Measurements from ENCODE around the gene LRRTM4.

The LRRTM4 gene

DNA sequence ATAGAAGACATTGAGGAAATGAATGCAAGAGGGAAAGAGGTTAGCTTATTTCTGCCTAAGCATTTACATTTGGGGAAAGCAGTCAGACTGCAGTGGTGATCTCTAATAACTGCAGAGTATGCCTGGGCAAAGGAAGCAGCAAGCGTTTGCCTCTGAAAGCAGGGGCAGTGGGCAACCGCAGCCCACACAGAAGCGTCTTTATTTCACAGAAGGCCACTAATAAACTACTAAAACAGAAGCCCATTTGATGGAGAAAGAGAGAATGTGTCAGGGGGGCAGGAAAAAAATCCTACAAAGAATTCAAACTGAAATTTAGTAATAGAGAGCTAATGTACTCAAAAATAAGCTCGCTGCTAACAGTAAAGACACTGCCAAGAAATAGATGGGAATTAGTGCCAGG, 53.1 kb downstream of the LRRTM4 start:
- no peak for DNase-seq

DNA sequence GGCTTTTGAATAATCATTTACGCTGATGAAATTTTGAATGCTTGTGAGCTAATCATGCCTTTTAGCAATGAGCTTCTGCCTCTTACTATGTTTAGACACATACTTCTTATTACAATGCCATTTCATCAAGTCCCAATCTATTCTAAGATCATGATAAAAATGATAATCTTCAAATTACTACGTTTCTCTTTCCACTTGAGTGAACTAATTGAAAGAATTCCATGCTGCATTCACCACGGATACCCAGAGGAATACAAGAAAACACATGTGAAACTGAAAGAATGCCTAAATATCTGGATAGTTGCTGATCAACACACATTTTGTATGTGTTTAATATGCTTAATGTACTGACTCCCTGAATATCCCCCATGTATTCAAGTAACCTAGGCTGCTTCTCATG, 62.3 kb downstream of the LRRTM4 start:
- DNase-seq: no peak

DNA sequence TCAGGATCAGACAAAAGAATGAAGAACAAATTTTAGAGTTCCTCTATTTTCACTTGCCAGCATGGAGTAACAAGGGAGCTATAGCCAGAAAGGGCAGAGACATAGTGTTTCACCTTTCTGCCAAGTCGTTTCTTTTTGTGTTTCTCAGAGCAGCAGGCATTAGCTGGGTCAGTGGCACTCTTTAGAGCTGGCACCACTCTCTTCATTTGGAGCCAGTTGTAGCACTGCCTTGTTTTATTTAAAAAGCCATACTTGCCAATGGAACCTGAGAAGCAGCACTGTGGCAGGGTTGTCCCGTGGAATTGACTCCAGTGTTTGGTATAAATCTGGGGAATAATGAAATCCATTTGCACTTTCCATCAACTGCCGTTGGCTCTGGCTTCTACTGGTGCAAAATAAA, 64.0 kb downstream of the LRRTM4 start:
- no peak for DNase-seq

DNA sequence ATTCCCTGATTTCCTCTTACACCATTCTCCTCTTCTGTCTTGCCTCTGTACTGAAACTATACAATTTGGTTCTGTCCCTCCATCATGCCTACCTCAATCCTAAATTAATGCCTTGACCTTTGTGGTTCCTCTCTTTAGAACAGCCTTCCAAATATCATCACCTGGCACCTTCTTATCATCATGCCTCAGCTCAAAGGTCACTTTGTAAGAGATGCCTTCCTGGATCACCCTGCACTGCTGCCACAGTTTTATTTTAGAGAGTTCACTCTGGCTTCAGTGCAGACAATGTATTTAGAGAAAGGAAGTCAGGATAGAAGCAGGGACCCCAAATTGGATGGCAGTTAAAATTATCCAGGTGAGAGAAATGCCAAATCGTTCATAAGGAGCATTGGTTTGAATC, 64.5 kb downstream of the LRRTM4 start:
- no peak for DNase-seq

DNA sequence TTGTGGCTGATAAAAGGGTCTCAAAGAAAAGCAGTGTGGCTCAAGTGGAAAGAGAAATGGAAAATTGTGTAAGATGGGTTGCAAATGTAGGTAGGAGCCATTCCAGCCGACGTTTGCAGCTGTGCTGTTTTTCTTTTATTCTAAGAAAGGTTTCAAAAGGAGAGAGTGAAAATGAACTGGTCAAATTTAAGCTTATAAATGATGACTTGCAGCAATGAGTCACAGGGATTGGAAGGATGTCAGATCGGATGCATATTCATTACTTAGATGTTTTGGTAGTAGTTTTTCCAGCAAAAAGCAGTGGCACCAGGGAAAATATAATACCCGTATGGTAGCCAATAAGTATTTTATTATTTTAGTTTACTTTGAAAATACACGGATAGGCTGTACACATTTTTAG, 79.1 kb downstream of the LRRTM4 start:
- no peak for DNase-seq

DNA sequence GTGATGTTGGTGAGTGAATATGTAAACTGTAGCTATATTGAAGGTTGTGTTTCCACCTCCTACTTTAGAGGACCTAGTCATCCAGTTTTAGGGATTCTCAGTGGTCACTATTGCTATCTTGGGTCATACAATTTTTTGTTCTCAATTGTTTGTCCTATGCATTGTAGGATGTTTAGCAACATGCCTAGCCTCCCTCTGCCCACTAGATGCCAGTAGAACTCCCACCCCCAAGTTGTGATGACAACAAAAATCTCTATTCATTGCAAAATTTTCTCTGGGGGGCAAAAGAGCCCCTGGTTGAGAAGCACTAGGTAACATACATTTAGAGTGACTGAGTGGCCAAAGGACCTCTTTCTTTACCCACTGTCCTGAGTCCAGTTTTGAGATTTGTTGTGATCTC, 87.3 kb downstream of the LRRTM4 start:
- no peak for DNase-seq

DNA sequence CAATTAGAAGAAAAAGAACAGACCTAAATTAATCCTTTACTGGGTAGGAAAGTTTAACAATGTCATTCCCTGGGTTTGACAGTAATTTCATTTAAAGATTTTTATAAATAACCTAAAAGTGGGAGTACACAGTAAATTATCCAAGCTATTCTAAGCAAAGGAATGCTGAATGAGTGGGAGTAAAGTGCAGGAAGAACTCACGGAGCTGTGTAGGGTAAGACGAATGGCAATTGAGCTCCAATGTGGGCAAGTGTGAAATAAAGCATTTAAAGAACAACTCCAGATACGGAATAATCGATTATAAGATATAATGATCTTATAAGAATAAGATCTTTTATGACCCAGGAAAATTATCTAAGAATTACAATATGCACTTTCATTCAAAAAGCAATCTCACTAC, 93.2 kb downstream of the LRRTM4 start:
- no peak for DNase-seq

DNA sequence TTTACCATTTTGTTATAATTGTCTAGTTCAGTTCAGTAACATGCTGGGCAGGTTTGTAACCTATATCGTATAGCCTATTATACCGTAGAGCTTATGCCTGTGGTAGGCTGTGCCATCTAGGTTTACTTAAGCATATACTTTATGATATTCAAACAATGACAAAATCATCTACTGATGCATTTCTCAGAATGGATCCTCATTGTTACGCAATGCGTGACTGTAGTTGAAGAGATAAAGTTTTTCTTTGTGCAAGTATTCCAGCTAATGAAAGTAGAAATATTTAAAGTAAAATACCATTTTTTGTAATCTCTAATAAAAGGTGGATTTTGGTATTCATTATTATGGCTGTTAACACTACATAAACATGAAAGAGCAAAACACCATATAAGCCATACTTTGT, 100.2 kb downstream of the LRRTM4 start:
- DNase-seq: no peak

DNA sequence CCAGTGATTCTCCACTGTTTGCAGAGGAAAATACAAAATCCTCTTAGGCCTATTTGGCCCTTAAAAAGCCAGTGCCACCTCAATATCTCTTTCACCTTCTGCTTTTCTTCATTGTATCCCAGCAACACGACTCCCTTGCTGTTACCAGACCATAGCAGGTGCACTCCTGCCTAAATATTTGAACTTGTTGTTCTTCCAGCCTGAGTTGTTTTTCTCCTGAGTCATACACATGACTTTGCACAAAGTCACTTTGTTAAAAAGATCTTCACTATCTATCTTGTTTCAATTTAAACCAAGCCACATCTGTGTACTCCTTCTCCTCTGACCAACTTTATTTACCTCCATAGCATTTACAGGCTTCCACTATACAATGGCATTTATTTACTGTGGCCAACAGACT, 103.6 kb downstream of the LRRTM4 start:
- no peak for DNase-seq

DNA sequence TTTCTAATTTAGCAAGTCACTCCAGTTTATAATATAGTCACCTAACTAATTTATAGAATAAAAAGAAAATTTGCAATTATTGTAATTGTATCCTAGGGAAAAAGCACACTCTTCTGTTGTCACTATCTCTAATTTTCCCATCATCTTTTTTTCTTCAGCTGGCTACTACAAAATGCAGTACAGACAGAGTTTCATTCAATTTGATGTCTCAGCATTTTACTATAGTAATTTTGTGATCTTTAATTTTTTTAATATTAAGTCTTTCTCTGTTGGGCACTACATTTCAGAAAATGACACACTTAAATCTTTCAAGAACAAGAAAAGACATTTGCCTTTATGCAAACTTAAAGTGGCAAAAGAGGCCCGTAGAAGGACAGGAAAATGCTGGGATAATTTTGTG, 118.0 kb downstream of the LRRTM4 start:
- DNase-seq: no peak

DNA sequence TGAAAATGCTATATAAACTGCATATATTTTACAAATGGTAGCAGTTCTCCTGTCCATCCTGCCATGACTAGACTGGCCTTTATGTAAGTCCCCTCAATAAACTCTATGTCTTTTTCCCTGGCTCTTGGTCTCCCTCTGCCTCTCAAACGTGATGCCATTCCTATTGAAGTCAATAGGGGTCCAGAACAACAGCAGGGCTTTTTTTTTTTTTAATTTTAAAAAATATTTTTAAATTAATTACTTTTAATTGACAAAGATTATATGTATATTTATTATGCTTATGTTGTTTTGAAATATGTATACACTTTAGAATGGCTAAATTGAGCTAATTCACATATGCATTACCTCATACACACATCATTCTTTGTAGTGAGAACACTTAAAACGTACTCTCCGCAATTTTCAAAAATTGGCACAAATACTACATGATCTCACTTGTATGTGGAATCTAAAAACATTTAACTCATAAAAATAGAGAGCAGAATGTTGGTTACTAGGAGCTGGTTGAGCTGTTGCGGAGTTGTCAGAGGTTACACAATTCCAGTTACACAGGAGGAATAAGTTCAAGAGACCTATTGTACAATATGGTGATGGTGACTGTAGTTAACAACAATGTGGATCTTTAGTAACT, 123.1 kb downstream of the LRRTM4 start:
- no peak for DNase-seq

DNA sequence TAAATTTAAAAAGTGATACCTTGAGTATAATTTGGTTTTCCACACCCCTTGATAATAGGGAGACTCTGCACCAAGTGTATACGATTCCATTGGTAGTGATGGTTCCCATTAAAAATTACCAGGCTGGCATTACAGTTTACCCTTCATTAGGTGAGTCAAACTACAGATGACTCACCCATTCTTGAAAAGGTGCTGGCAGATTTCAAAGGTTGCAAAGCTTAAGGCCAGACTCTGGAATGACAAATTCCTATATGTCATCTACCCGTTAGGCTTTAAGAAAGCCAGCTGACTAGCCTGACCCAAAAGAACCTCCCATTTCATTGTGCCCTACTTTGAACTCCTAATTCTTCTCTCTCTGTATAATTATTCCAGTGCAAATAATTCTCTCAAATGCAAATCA, 124.4 kb downstream of the LRRTM4 start:
- DNase-seq: no peak

DNA sequence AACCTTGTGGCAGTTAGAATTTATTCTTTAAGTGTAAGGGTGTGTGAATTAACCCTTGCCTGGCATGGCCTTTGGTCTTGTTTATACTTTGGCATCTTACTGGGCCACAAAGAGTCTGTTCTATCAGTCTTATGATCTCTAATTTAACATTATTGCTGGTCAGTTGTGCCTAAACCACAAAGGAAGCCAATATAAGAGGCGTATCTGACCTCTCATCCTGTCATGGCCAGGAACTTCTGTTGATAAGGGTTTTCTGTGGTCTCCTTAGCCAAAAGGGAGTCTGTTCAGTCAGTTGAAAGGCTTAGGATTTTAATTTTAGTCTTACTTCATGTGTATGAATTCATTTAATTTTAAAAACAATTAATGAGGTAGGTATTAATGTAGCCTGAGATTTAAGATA, 127.2 kb downstream of the LRRTM4 start:
- no peak for DNase-seq

DNA sequence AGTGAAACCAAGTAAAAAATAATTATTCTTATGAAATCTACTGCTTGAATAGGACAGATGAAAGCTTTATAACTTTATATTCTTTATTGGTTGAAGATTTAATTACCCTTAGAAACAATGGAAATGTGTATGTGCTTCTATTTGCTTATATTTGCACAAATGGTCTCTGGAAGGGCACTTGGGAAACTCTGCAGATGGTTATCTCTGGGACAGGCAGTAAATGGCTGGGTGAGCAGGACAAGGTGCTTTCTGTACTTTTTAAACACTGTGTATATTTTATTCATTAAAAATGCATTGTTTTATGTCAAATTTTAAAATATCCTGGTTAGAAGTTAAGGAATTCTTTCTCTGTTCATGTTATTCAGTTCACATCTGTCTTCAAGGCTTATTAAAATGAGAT, 131.1 kb downstream of the LRRTM4 start:
- DNase-seq: no peak

DNA sequence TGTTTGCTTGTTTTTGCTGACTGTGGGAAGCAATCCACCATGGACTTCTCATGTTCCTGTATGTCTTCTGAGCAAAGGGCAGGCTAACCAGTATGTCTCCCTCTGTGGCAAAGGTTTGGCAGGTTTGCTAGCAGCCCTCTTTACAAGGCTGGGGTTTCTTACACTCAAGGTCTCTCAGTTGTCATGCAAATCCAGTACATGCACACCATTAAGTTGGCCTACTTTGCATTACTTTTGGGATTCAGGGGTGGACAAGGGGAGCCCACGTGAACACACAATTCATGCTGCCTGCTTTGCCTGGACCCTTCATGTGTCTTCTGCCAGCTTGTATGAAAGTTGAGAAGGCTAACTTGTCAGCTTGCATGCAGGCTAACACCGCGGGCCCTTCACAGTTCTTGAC, 134.9 kb downstream of the LRRTM4 start:
- DNase-seq: no peak

DNA sequence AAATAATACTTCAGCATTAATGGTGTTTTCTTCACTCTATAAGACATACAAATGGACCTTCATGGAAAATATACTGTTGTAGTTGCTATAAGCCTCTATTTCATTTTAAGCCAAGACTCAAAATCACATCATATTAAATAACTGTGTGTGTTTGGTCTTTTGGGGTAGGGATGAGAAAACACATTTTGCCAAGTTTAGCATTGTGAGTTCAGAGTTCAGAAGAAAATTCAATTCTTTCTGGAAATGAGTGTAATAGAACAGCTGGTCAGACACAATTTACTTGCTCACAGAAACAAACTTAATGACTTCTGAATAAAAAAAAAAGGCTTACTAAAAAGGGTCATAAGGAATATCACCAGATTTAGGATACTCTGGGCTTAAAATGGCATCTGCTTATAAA, 149.5 kb downstream of the LRRTM4 start:
- DNase-seq: no peak

DNA sequence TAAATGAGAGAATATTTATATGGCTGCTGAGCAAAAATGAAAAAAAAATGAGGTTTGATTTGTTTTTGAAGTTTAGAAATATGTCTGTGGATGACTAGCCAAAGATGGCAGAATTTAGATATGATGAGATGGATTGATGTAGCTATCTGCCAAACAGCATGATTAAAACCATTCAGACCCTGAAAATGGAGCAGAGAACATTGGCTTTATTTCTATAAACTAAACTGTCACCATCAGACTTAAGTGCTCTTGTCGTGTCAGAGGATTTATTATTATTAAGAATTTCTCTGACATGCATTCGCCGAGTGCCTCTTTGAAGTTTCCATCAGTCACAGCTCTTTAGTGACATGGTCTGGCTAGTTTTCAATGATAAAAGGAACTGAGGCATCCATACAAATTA, 151.7 kb downstream of the LRRTM4 start:
- DNase-seq: no peak

DNA sequence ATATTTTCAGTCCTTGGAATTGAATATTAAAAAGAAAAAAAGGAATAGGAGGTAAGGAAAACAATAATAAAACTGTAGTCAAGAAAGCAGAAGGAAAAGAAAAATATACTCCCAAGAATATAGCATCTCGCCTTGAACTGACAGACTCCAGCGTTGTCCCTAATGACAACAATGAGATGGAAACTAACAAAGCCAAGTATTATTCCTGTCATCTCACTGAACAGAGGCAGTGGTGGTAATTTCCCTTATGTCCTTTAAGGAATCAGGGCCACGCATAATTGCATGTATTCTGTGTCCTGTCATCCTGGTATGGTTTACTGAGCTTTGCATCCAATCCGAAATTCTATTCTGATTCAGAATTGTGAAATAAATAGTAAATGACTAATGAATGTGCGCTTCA, 158.9 kb downstream of the LRRTM4 start:
- no peak for DNase-seq

DNA sequence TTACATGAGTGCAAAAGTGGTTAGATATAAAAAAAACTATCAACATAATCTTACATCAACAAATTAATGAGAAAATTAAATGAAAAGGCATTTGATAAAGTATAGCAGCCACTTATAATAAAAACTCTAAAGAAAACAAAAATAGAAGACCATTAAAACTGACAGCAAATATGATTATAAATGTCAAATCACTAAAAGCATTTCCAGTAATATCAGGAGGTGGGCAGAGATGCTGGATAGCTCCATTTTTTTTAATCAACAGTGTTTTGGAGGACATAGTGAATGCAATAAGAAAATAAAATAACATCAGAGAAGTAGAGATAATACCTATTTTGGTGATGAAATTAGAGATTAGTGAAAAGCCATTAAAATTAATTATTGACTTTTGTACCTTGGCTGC, 173.4 kb downstream of the LRRTM4 start:
- DNase-seq: no peak

DNA sequence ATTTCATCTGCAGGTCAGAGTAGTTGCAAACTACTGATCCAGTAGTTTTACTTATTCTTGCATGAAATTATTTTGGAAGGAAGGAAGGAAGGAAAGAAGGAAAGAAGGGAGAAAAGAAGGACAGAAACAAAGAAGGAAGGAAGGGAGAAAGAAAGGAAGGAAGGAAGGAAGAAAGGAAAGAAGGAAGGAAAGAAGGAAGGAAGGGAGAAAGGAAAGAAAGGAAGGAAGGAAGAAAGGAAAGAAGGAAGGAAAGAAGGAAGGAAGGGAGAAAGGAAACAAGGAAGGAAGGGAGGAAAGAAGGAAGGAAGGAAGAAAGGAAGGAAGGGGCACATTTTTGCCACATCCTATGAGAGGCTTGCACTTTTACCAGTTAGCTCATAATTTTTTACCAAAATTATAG, 186.2 kb downstream of the LRRTM4 start:
- DNase-seq: no peak

DNA sequence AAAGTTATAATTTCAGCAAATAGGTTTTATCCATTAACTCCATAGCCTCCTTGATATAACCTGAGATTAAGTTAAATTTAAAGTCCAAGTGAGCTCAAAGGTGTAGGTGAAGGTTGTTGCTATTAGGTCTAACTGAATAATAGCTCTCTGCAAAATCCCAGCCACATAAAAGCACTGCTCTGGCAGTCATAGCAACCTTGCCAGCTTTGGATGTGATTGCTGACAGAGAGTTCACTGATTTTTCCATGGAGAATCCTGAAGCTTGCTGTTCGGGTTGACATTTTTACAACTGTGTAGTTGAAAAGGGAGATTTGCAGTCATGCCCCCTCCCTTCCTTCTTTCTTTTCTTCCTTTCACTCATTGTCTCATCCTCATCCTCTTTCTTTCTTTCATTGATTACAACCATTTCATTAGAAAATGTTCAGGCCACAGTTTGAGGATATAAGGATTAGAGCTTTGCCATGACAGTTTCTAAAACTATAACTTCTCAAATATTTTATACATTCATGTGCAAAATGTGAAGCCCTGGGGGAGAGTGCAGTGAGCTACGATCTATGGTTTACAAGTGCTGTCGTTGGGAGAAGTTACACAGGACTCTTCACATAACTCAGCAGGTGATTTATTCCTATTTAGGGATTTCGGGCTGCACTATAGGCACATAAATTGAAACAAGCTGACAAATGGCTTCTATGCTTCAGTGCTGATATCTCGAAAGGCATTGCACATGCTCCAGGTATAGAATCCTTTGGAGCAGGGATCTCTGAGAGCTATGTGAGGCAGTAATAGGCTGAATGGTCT, 193.8 kb downstream of the LRRTM4 start:
- no peak for DNase-seq

DNA sequence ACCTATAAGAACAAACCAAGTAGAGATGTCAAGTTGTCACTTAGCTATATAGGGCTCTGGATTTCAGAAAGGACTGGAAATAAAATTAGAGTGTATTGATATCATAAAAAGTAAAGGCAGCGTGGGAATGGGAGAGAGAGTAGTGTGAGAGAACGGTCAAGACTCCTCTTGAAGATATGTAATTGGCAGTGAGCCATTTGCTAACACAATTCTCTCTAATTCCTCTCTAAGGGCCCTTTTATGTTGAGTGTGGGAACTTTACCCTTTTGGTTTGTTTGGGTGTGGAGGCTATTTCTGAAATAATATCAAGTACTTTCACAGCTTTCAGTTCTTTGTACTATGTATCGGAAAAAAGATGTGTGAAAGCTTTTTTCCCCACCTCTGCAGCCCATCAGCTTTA, 196.8 kb downstream of the LRRTM4 start:
- DNase-seq: no peak

DNA sequence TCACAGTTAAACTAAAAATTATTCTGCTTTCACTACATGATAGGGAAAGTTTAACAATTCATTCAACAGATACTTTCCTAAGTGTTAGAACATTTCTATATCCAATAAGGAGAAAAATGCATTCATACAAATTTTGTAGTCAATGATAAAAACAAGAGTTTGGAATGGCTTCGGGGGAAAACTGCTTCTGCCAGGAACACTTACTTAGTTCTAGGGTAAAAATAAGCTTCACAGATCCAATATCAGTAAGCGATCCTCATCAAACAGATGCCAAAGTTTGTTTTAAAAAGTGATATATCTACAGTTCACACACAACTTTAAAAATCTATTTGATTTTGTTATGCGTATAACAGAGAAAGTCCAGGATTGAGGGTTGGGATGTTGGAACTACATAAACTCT, 199.7 kb downstream of the LRRTM4 start:
- DNase-seq: no peak

DNA sequence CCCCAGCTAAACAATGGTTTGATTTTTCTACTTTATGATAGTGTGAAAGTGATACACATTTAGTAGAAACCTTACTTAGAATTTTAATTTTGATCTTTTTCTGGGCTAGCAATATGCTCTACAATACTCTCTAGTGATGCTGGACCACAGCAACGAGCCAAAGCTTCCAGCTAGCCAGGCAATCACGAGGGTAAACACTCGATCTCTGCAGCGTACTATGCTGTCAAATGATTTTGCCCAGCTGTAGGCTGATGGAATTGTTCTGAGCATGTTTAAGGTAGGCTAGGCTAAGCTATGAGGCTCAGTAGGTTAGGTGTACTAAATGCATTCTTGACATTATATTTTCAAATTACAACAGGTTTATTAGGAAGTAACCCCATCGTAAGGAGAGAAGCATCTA, 207.5 kb downstream of the LRRTM4 start:
- DNase-seq: no peak

DNA sequence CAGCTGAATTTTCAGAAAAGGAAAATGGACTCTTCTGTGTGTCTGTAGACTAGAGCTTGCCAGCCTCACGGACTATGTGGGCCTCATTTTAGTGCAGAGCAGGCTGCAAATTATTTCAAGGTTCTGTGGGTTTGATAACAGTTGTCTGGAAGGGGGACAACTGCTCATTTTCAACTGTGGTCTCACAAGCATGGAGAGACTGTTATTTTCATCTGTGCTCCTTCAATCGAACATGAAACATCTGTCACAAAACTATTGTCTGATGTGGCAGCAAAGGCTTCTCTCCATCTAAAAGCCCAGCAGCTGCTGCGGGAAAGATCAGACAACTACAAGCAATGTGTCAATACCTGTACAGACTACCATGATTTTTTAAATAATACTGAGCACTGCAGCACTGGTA, 211.8 kb downstream of the LRRTM4 start:
- no peak for DNase-seq

All from fibroblast of upper back skin (primary cell).